Measurements from ENCODE around the gene EID2. TPM values are rescaled to one million over a fixed set of nuclear protein-coding genes. Genes with fewer than 3 reads are reported as not detected.

EID2 gene
- total RNA-seq, 3 donors from 2014 or later, result 7.0 to 14.7 (median 9.6) TPM

Other genes with a start within 250 kb of the EID2 start
- gene IFNL1, start 243.8 kb downstream of the EID2 start, total RNA-seq, result not detected
- gene LRFN1, start 219.3 kb downstream of the EID2 start, total RNA-seq, result 1 to 10 TPM in 1 of 3 donors, under 1 TPM in 2; 0.34 to 2.3 (median 0.52) TPM
- 10 to 100 TPM; 10.3 to 23.8 (median 14.1) TPM for gene GMFG, start 204.1 kb downstream of the EID2 start, total RNA-seq
- 10 to 100 TPM; 55.1 to 91.5 (median 67.4) TPM for gene SAMD4B, start 197.7 kb downstream of the EID2 start, total RNA-seq
- 10 to 100 TPM; 28.1 to 44.8 (median 32.3) TPM for gene PAF1, start 149.1 kb downstream of the EID2 start, total RNA-seq
- gene MED29, start 148.8 kb downstream of the EID2 start, total RNA-seq, result 10 to 100 TPM; 28.4 to 31.2 (median 28.8) TPM
- 100 to 1,000 TPM; 200 to 236 (median 235) TPM for gene ZFP36, start 133.3 kb downstream of the EID2 start, total RNA-seq
- 10 to 100 TPM in 2 of 3 donors, 1 to 10 TPM in 1; 6.5 to 26.7 (median 17.9) TPM for gene PLEKHG2, start 127.5 kb downstream of the EID2 start, total RNA-seq
- gene RPS16, start 104.2 kb downstream of the EID2 start, total RNA-seq, result 1,000 to 10,000 TPM; 1,270 to 1,804 (median 1,507) TPM
- gene SUPT5H, start 94.6 kb downstream of the EID2 start, total RNA-seq, result 100 to 1,000 TPM; 101 to 122 (median 102) TPM
- gene TIMM50, start 59.3 kb downstream of the EID2 start, total RNA-seq, result 10 to 100 TPM; 52.6 to 57.9 (median 57.7) TPM
- gene DLL3, start 41.2 kb downstream of the EID2 start, total RNA-seq, result not detected
- gene SELENOV, start 25.0 kb downstream of the EID2 start, total RNA-seq, result not detected
- gene EID2B, start 7.3 kb downstream of the EID2 start, total RNA-seq, result 1 to 10 TPM in 1 of 3 donors, under 1 TPM in 2; 0.20 to 4.2 (median 0.72) TPM
- gene LGALS13, start 62.4 kb upstream of the EID2 start, total RNA-seq, result not detected
- gene LGALS16, start 115.8 kb upstream of the EID2 start, total RNA-seq, result not detected
- gene LGALS14, start 164.3 kb upstream of the EID2 start, total RNA-seq, result not detected
- 1 to 10 TPM in 1 of 3 donors, not detected in 2; 1.2 TPM for gene CLC, start 197.9 kb upstream of the EID2 start, total RNA-seq
- gene LEUTX, start 238.7 kb upstream of the EID2 start, total RNA-seq, result not detected

Measured in mucosa of descending colon (tissue), 3 donors.